ENCODE results near the gene MAP4K4.

MAP4K4 gene

DNA sequence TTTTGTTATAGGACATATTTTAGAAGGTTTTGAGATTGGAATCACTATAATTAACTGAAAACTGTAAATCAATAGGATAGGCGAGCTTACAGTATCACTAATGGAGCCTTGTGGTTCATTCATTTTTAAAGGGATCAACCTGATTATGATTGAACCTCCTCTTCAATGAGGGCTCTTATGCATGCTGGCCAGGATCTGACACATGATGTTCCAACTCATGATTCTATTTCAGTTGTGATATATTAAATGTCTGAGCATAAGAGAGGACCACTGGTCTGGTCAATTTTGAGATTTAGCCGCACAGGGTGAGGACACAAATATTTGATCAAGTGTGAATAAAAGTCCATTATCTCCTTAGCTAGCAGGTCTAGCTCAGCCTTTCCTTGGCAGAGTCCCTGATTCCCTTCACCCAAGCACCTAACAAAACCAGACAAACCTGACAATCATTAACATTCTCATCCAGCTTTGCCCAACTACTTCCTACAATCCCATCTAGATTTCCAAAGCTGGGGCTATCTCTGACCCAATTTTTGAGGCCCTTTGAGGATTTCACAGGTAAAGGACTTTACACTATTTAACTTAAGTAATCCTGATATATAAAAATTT is 6.9 kb upstream of the MAP4K4 start:
- in situ Hi-C loops (cut with HindIII; ENCODE audit: low sequenced_read_pairs), result no loop called here

DNA sequence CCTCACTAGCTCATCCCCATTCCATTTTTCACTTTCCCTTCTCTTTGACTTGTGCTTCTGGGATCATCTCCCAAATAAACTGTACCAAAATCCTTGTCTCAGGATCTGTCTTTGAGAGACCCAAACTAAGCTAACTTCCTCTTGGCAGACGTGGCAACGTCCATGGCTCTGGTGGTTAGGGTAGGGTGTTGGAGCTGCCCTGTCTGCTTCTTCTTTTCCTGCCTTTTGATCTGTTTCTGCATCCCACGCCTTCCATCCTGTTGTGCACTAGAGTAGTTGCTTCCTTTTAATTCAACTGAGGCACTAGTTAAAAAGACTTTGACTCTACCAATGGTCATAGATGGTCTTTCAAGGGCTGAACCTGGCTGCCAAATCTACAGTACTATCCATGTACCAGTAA is 5.5 kb upstream of the MAP4K4 start:
- in situ Hi-C loops (cut with HindIII; ENCODE audit: low sequenced_read_pairs), result no loop called here

DNA sequence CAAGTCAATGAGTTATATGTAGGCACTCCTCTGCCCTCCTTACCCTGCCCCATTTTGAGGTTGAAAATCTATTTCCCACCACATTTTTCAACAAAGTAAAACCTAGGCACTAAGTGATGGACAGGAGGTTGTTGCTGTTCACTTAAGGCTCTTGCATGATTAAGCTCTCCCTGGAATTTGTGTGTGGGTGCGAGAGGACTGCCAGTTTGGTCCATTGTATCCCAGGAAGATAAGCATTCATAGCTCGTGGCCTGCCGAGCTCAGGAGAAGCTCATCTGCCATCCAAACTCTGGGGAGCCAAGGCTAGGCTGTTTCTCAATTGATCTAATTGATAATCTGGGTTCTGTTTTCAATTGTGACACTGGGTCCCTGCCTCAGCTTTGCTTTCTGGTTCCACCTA is 4.7 kb upstream of the MAP4K4 start:
- in situ Hi-C loops (cut with HindIII; ENCODE audit: low sequenced_read_pairs), result no loop called here

DNA sequence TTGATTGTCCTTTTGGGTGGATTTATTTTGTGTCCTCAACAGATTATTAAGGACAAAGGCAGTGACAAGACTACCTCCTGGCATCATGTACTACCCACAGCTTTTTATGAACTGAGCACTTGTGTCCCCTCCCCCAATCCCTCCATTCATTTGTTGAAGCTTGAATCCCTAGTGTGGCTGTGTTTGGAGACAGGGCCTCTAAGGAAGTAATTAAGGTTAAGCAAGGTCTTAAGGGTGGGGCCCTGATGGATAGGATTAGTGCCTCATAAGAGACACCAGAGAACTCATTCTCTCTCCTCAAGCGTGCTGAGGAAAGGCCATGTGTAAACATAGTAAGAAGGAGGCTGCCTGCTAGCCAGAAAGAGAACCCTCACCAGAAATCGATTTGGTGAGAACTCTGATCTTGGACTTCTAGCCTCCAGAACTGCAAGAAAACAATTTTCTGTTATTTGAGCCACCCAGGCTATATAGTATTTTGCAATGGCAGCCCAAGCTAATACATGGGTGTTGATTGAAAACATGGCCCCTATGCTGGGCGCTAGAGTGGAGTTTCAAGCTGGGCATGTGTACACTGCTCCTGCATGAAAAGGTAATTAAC is 3.4 kb upstream of the MAP4K4 start:
- in situ Hi-C loops (cut with HindIII; ENCODE audit: low sequenced_read_pairs), result no loop called here

DNA sequence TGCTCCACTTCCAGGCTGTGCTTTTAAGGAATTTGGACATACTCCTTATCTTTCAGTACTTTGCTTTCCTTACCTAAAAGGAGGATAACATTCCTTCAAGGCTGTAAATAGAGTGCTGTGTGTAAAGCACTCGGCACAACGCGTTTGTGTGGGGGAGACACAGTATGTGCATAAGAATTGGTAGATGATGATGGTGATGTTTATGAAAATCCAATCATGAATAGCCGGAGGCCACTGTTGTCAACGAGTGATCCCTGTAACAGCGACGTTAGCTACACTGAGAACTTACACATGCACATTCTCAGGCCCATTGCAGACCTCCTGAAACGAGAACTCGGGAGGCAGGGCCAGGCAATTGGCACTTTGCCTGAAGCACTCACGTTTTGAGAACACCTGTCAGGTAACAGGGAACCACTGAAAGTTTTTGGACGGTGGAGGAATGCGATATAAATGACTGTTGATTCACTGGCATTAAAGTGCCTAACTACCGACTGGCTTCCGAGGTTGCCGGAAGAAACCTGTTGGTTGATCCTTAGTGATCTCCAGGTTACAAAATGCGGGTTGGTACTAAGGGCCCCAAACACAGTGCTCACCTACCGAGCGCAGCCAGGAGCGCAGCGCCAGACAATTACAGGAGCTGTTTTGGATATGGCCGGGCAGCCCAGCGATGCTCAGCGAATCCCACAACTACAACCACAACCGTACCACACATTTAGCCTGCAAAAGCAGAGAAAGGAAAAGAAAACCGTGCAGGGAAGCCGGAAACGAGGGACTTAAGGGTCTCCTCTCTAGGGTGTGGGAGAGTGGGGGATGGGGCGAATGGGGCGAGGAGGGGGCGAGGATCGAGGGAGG is 1.0 kb upstream of the MAP4K4 start:
- in situ Hi-C loops (cut with HindIII; ENCODE audit: low sequenced_read_pairs), result no loop called here

DNA sequence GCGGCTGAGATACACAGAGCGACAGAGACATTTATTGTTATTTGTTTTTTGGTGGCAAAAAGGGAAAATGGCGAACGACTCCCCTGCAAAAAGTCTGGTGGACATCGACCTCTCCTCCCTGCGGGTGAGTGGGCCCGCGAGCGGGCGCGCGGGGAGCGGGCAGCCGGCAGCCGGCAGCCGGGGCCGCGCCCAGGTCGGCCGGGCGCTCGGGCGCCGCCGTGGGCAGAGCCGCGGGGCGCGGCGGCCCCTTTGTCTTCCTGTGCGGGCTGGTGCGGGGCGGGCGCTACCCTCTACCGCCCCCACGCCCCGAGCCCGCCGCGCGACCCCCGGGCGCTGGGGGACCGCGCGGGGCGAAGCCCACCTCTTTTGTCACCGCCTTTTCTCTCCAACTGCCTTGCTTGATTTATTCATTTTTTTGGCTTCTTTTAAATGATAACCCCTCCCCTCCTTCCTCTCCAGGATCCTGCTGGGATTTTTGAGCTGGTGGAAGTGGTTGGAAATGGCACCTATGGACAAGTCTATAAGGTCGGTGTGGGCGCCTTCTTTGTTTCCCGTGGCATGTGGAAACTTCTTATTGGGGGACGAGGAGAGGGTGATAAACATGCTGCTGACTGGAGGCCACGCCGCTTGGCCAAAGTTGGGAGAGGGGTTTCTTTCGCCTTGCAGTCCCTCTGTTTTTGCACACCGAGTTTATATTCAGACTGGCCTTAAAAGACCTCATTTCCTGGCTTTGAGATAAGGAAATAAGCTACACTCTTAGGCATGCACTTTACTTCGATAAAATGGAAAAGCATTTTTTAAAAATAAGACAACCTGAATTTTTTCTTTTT is 722 bp downstream of the MAP4K4 start:
- in situ Hi-C loops (cut with HindIII; ENCODE audit: low sequenced_read_pairs), result no loop called here

DNA sequence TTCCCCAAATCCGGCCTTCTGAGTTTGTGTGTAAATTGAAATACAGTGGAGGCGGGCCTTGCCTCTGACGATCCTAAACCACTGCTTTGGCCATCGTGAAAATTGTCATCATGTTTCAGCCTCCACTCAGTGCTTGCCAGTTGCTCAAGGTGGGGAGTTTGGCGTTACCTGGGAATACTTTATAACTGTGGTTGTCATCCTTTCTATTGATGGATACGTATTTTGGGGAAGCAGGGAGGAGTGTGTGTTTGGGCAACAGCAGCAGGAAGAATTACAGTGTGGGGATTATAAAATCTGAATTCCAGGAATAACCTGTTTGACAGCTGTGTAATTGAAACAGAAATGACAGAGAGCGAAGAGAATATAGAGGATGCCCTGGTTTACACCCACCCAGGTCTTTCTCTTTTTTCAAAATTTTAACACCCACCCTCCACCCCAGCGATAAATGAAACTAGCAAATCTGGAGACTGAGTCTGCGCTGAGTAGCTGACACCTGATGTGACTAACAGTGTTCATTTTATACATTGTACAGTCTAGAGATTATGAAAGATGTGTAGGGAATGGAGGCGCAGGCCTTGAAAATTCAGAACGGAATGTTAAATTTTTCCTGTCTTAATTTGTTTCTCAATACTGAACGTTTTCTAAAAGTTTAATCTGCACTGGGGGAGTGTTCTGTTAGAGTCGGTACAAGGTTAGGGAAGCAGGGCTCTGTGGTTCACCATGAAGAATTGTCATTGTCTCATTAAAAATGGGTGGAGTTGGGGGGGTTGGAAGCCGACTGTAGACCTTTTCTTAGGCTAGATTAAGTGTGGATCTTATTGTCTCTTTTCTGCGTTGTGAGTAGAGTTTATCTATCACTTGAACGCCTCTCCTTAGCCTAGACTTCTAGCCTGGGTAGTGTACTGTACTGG is 1.6 kb downstream of the MAP4K4 start:
- in situ Hi-C loops (cut with HindIII; ENCODE audit: low sequenced_read_pairs), result no loop called here

DNA sequence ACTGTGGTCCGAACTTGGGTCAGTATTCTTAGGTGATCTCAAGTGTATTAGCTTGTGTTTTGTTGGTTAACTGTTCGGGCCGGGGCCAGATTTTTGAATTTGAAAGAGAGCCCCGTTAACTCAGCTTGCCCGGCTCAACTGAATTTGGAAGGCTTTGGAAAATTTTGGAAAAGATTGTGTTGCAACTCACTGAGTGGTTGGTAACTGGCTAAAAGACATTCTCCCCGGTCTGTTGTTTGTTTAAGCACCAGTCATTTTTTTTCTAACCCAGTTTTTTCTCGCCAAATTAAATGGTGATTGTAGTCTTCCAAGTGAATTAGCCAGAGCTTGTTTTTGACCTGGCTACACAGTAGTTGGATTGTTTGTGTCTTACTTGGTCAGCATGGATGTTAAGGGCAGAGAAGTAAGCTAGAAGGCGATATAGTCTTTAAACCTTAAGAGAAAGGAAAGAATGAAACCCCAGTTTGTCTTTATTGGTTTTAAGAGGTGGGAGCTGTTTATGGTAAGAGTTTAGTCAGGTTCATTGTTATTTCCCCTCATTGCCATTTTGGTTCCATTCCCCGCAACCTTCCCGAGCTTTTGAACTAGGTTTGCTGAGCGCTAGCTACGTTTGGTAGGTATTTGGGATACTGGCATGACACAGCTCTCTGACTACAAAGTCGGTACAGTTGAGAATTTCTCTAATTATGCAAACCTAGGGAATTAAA is 2.4 kb downstream of the MAP4K4 start:
- in situ Hi-C loops (cut with HindIII; ENCODE audit: low sequenced_read_pairs), result no loop called here

DNA sequence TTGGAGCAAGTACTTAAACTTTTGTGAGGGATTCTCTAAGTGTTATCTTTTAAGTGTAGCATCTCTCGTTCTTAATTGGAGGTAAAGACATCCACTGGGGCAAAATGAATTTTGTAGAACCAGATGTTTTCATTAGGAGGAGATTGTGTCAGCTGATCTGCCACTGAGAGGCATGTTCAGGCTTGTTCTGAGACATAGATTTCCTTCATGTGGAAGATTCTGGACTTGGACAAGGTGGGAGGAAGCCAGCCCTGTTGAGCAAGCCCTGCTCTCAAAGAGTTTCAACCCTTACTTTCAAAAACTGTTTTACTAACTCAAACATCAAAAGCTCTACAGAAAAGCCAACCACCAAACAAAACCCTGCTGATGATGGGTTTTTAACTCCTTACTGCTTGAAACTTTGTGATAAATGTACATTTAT is 6.5 kb downstream of the MAP4K4 start:
- in situ Hi-C loops (cut with HindIII; ENCODE audit: low sequenced_read_pairs), result no loop called here

DNA sequence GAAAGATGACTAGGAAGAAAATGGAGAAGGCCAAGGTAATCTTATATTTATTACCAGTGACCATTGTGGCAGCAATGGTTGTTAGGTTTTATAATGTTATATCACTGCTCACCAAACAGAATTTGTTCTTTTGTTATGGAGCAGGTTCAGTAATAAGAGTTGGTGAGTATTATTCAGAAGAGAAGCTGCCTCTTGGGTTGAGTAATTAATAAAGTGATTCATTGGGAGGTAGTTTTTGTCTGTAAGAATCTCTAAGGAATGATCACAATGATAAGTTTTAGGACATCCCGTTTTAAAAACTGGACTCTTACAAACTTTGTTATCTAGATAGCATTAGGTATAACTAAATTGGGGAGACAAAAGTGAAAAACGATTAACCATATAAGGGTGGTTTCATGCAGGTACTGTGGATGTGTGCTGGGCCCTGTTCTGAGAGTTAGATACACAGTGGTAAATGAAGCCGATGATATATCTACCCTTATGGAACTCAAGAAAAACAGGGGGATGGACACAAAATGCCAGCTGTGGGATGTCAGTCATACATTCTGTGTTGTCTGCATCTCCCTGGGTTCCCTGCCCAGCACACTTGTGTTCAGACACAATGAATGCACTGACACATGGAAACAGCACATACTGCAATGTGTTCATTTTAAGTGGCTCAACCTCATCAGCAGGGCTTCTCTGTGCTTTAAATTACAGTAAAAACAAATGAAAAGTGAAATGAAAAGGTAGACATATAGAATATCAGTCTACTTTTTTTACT is 7.5 kb downstream of the MAP4K4 start:
- in situ Hi-C loops (cut with HindIII; ENCODE audit: low sequenced_read_pairs), result no loop called here

DNA sequence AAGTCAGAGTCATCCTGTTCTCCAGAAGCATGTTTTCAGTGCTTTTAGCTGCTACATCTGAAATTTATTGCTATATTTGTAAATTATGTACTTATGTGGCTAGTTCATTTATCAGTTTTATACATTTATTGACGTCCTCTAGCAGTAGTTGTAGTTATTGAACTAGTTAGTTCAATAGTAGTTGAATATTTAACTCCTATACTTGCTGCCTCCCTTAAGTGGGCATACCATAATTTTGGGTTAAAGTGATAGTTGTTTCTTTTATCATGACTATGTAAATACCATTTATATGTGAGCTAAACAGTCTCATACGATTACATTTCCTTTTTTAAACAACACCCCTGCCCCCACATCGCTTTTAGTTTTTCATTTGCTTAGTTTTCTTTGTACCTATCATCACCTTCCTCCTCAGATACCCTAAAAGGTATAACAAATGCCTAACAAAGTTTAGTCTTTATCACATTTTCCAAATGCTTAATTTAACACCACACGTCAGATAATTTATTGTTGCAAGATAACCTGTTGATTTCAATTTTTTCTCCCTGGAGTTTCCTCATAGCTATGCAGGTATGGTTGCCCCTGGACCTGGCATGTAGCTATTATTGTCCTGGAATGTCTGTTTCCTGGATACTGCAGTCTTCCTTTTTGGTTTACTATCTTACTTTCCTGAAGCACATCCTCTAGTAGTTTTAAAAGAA is 8.8 kb downstream of the MAP4K4 start:
- in situ Hi-C loops (cut with HindIII; ENCODE audit: low sequenced_read_pairs), result no loop called here

DNA sequence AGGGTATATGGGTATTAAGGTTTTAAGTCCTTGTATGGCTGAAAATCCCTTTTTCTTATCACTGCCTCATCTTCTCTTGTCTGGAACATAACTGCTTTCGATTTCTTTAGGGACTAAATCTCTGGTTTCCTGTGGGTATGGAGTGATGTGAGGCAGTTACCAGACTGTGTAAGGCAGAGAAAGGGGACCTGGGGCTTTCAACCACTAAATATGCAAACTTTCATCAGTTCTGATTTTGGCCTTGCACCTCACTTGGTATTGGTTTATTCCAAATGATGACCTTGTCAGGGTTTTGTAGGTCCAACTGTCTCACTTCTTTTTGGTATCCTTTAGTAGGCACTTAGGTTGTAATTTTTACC is 9.3 kb downstream of the MAP4K4 start:
- in situ Hi-C loops (cut with HindIII; ENCODE audit: low sequenced_read_pairs), result no loop called here

DNA sequence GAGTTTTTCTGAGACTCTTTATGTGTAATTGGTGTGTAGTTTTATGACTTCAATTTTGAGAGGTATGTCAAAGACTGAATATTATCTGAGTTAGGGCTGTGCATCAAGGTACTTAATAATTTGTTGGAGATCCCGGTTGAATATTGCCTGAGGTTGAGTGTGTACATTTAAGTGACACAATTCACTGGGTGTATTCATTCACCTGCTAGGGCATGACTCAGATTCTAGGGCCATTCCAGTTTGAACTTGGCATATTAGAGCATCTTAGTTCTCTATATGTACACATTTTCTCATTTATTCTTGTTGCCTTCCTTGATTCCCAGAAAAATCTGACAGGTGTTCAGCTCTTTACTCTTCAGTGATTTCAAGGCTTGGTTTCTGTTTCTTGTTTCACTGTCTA is 12.5 kb downstream of the MAP4K4 start:
- in situ Hi-C loops (cut with HindIII; ENCODE audit: low sequenced_read_pairs), result no loop called here

DNA sequence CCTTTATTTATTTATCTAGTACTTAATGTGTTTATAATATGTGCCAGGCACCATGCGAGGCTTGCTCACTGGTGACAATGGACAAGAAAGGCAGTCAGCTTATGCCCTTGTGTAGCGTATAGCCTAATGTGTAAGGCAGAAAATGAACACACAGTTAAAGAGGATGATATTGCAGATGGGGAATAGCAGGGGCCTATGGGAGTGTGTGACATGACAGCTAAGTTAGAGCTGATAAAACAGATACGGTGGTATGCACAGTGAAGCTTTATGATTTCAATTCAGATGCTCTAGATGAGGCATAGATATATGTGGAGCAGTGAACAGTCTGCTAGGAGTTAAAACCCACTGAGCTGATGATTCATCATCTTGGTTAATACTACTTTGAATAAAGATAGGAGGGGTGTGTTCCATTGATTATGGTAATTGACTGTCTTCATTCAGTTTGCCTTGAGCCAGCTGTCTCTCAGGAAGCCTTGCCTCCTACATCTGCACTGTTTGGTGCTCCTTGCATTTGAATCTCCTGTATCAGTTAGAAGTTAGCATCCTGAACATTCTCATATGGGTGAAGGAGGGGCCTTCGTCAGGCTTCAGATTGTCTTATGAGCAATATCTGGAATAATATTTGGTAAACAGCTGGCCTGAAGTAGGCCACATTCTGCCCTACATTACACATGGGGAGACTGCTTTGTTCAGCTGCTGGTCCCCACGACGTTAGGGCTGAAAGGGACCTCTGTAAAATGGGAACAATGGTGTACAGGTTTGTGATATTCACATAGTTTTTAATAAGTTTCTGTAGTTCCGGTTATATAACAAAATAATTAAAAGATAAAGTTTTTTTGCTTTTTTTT is 13.2 kb downstream of the MAP4K4 start:
- in situ Hi-C loops (cut with HindIII; ENCODE audit: low sequenced_read_pairs), result no loop called here

DNA sequence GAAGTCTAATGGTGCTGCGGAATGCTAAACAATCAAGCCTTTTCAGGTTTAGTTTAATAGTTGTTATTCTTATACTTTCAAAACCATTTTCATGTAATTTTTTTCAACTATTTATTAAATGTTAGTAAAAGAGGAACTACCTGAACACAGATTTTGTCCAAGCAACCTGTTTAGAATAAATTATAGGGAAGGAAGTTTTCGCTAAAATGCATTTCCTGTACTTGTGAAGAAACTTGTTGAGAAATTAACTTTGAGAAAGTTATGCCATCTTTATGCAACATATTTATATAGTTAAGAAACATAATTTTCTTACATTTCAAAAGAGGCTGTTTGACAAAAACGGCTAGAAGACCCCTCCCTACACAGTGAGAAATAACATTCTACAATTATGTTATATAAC is 16.6 kb downstream of the MAP4K4 start:
- in situ Hi-C loops (cut with HindIII; ENCODE audit: low sequenced_read_pairs), result no loop called here

DNA sequence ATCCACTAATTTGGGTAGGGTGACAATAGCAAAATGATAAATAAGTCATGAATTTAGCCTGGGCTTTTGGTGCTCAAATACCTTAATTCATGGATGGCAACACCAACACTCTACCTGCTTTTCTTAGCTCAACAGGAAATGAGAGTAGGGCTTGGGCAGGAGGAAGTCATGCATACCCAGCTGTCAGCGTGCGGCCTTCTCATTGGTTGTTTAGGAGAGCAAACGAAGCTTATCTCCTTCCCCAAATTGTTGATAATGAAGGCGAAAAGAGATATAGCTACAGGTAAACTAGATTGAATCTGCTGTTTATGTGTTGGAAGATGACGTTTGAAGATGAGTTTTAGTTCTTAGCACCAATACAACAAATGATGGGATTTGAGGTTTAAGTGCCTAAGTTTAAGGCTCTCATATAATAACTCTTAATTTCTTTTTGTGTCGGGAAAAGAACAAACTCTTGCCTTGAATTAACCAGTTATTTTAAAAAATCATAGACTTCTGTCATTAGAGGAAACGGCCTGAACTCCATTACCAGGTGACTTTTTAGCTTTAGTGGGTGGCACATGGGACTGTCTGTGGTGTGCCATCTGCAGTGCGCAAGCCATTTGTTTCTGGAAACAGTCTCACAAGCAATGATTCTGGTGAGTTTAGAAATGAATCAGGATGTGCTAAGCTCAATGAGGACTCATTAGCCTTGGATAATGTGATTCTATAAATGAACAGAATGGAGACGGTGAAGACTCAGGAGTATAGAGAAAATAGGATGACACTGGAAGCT is 19.8 kb downstream of the MAP4K4 start:
- in situ Hi-C loops (cut with HindIII; ENCODE audit: low sequenced_read_pairs), result no loop called here

DNA sequence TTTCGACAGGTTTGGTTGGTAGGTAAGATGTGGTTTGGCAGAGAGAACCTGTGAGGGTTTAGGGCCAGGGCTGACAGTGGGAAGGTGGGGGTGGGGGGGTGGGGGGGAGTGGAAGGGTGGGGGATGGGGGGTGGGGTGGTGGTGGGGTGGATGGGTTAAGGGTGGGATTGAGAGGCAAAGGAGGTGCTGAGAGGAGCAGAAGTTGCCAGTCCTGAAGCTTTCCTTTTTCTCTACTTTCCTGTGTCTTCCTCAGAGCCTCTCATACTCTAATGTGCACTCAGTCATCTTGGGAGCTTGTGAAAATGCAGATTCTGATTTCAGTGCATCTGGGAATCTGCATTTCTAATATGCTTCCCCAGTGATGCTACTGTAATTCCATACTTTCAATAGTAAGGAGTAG is 21.0 kb downstream of the MAP4K4 start:
- in situ Hi-C loops (cut with HindIII; ENCODE audit: low sequenced_read_pairs), result no loop called here

All from endothelial cell of hepatic sinusoid (primary cell).